GM12865 (cell line): Measurements from ENCODE around the gene EMILIN1.
"Not testable (repeated sequence)": the region's sequence is repeated elsewhere in the genome, so short reads cannot be mapped to it uniquely, and the experiment has no call there.

ENCODE experiments used
- DNase-seq: peaks from one replicate; pipeline ENCODE4 v3.0.0; 2010; ENCODE audit warnings: low read depth
- H3K4me3 ChIP-seq: 2 replicates; pipeline ENCODE4 v1.5.1; 2011; ENCODE audit warnings: mild to moderate bottlenecking, low read depth, low read length, control low read depth
- TF ChIP-seq, protein P1 (sequence below): IDR thresholded peaks from 2 replicates; pipeline ENCODE4 v1.5.1; 2011; ENCODE audit warnings: low read length, control low read depth, low read depth, inconsistent platforms; ENCODE audit not compliant: insufficient read depth; ENCODE audit errors: missing control alignments

Gene EMILIN1

DNA sequence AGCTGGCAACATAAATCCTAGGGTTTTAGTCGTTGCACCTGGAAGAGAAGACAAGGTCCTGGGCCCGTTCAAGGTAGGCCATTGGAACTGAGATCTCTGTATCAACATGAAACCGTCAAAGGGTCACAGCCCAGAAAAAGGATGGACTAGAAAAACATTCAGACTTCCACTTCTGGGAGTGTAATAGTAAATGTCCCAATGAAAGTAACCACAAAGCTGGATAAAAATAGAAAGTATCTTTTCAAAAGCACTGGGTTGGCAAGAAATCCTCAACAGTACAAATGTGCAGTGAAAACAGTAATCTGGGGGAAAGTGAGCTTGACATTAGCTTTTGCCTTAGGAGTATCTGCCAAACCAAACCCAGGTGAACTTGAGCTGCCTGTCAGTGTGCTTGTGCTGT lies 27.6 kb downstream of the EMILIN1 start:
- DNase-seq = no peak
- no peak overlapping the region for H3K4me3 ChIP-seq
- TF ChIP-seq, protein P1, sequence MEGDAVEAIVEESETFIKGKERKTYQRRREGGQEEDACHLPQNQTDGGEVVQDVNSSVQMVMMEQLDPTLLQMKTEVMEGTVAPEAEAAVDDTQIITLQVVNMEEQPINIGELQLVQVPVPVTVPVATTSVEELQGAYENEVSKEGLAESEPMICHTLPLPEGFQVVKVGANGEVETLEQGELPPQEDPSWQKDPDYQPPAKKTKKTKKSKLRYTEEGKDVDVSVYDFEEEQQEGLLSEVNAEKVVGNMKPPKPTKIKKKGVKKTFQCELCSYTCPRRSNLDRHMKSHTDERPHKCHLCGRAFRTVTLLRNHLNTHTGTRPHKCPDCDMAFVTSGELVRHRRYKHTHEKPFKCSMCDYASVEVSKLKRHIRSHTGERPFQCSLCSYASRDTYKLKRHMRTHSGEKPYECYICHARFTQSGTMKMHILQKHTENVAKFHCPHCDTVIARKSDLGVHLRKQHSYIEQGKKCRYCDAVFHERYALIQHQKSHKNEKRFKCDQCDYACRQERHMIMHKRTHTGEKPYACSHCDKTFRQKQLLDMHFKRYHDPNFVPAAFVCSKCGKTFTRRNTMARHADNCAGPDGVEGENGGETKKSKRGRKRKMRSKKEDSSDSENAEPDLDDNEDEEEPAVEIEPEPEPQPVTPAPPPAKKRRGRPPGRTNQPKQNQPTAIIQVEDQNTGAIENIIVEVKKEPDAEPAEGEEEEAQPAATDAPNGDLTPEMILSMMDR = no peak

DNA sequence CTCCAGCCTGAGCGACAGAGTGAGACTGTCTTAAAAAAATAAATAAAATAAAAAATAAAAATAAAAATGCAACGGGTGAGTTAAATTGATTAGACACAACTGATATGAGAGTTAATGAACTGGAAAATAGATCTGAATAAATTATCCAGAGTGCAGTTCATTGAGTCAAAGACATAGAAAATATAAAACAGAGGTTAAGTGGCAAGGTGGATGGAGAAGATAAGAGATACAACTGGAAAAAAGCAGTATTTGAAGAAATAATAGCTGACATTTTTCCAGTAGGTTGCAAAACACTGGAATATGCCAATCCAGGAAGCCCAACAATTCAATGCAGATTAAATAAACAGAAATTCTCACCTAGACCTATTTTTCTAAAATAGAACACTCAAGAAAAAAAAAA lies 29.8 kb downstream of the EMILIN1 start:
- H3K4me3 ChIP-seq = no peak overlapping the region
- TF ChIP-seq, protein P1 = no peak
- DNase-seq = no peak

DNA sequence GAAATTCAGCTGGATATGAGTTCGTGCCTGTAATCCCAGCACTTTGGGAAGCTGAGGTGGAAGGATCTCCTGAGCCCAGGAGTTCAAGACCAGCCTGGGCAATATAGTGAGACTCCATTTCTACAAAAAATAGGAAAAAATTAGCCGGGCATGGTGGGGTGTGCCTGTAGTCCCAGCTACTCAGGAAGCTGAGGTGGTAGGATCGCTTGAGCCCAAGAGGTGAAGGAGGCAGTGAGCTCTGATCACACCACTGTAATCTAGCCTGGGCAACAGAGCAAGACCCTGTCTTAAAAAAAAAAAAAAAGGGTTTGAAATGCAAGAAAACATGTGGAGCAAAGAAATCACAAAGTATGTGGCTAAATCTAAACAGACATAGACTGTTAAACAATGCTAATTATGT lies 30.7 kb downstream of the EMILIN1 start:
- H3K4me3 ChIP-seq = no peak overlapping the region
- TF ChIP-seq, protein P1 = no peak
- DNase-seq = no peak

DNA sequence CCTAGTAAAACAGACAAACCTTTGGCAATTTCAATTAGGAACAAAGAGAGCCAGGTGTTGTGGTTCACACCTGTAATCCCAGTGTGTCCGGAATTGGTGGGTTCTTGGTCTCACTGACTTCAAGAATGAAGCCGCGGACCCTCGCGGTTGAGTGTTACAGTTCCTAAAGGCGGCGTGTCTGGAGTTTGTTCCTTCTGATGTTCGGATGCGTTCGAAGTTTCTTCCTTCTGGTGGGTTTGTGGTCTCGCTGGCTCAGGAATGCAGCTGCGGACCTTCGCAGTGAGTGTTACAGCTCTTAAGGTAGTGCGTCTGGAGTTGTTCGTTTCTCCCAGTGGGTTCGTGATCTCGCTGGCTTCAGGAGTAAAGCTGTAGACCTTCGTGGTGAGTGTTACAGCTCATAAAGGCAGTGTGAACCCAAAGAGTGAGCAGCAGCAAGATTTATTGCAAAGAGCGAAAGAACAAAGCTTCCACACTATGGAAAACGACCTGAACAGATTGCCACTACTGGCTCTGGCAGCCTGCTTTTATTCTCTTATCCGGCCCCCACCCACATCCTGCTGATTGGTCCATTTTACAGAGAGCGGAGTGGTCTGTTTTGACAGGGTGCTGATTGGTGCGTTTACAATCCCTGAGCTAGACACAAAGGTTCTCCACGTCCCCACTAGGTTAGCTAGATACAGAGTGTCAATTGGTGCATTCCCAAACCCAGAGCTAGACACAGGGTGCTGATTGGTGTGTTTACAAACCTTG lies 32.4 kb downstream of the EMILIN1 start:
- DNase-seq, H3K4me3 ChIP-seq: not testable (repeated sequence)

DNA sequence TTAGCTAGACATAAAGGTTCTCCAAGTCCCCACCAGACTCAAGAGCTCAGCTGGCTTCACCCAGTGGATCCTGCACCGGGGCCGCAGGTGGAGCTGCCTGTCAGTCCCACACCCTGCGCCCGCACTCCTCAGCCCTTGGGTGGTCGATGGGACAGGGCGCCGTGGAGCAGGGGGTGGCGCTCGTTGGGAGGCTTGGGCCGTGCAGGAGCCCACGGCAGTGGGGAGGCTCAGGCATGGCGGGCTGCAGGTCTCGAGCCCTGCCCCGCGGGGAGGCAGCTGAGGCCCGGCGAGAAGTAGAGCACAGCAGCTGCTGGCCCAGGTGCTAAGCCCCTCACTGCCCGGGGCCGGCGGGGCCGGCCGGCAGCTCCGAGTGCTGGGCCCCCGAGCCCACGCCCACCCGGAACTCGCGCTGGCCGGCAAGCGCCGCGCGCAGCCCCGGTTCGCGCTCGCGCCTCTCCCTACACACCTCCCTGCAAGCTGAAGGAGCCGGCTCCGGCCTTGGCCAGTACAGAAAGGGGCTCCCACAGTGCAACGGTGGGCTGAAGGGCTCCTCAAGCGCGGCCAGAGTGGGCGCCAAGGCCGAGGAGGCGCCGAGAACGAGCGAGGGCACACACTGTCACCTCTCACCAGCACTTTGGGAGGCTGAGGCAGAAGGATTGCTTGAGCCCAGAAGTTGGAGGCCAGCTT lies 33.1 kb downstream of the EMILIN1 start:
- DNase-seq, H3K4me3 ChIP-seq: not testable (repeated sequence)

DNA sequence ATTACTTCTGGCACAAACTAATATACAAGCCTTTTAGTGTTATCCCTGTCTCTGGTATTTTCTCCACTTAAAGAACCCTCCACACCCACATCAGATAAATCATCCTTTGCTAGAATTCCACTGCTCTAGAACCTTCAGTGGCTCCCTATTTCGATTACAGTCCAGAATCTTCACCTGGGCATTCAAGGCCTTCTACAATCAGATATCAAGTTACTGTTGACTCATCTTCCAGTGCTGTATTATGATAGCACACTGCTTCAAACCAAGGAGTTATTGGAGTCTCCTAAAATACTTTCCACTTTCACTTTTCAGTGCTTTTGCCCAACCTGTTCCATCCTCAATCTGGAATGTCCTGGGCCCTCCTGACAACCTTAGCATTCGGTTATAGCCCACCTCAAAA lies 37.1 kb downstream of the EMILIN1 start:
- TF ChIP-seq, protein P1 = no peak
- no peak for DNase-seq

DNA sequence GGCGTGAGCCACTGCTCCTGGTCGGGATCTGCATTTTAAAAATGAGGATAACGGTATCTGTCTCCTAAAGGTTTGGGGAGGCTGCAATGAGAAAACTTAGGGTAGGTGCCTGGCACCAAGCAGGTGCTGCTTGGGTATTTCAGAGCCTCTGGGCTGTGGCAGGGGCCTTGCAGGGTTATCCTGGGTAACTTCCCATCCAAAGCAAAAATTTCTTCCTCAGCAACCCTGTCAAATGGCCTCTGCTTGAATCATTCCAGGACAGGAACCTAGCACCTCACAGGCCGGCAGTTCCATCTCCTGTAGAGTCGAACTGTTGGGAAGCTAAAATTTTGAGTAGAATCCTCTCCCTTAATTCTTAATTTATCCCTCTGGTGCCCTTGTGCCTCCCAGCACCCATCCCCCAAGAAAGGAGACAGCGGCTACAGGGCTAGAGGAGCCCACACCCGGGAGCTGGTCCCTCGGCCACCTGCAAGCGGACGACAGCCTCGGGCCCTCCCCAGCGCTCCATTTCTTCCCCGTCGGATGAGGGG lies 39.6 kb downstream of the EMILIN1 start:
- no peak for DNase-seq
- TF ChIP-seq, protein P1 = no peak
- peak overlapping the region; percentile 42 for H3K4me3 ChIP-seq

More for the DNA sequence above, 37.1 kb downstream of the EMILIN1 start:
- no peak overlapping the region for H3K4me3 ChIP-seq
